SH-SY5Y (cell line): ENCODE measurements around the gene GRIK1.

Experiments used
- GATA2 ChIP-seq: IDR thresholded peaks from 2 replicates; pipeline ENCODE4 v1.6.1; 2011; ENCODE audit warnings: mild to moderate bottlenecking, low read depth, low read length
- GATA3 ChIP-seq: IDR thresholded peaks from 2 replicates; pipeline ENCODE4 v1.6.1; 2011; ENCODE audit warnings: low read depth, mild to moderate bottlenecking, low read length, moderate library complexity

GRCh38 chr21:29763674-29764073 lies 176.1 kb downstream of the GRIK1 start:
- TF ChIP-seq GATA3 (no peak), GATA2 (no peak)
